HFFc6 (cell line): ENCODE data around the gene NKD2. TPM values are rescaled to one million over a fixed set of nuclear protein-coding genes. Genes with fewer than 3 reads are reported as not detected.

Experiments
- DNase-seq: peaks from one replicate; pipeline ENCODE4 v3.0.0-alpha.2; 2018
- H3K27ac Mint-ChIP-seq: 2 replicates; pipeline ENCODE4 v1.8.0; 2020; ENCODE audit warnings: mild to moderate bottlenecking, mixed read lengths
- H3K27me3 Mint-ChIP-seq: 2 replicates; pipeline ENCODE4 v1.8.0; 2021; ENCODE audit warnings: mild to moderate bottlenecking, moderate library complexity, mixed read lengths; ENCODE audit not compliant: insufficient read depth
- H3K36me3 Mint-ChIP-seq: 2 replicates; pipeline ENCODE4 v1.8.0; 2021; ENCODE audit warnings: low read depth, mixed read lengths
- H3K4me1 Mint-ChIP-seq: 2 replicates; pipeline ENCODE4 v1.8.0; 2020; ENCODE audit warnings: low read depth, mixed read lengths
- H3K4me3 Mint-ChIP-seq: 2 replicates; pipeline ENCODE4 v1.8.0; 2020; ENCODE audit warnings: mild to moderate bottlenecking, moderate library complexity, mixed read lengths
- H3K9me3 Mint-ChIP-seq: 2 replicates; pipeline ENCODE4 v1.8.0; 2020; ENCODE audit warnings: mild to moderate bottlenecking, mixed read lengths
- CTCF ChIP-seq: fragments of 200-600 bp; sonication (generic); IDR thresholded peaks from 2 replicates; pipeline ENCODE4 v1.5.0; 2021; ENCODE audit warnings: antibody characterized with exemption, mild to moderate bottlenecking
- total RNA-seq, 6 experiments: library from RNA; stranded (reverse); fragmentation: NEBNext Ultra II Directional; extraction: Animal tissue kit (Norgen Biotek cat#: 25700); gene quantifications; 2 replicates in 1 of 6; 3 replicates in 5 of 6; pipeline ENCODE4 v1.2.3, GENCODE V29; 2021

NKD2 gene
- total RNA-seq, 6 experiments from 2014 or later: not detected

GRCh38 chr5:1062761-1063568 lies 54.4 kb downstream of the NKD2 start:
- no peaks in the 10 kb centered on the region; the same call in 1 of the 2 replicates for H3K36me3 Mint-ChIP-seq
- no peak for DNase-seq
- TF ChIP-seq CTCF: no peak
- peaks cover 19% of the 10 kb centered on the region for H3K9me3 Mint-ChIP-seq
- no peak overlapping the region for H3K27ac Mint-ChIP-seq
- H3K4me3 Mint-ChIP-seq: no peak overlapping the region
- no peaks in the 10 kb centered on the region for H3K4me1 Mint-ChIP-seq
- H3K27me3 Mint-ChIP-seq: peaks cover 9% of the 10 kb centered on the region

- Mint-ChIP-seq H3K4me1 (no peaks in the 10 kb centered on the region), H3K27ac (no peak overlapping the region), H3K36me3 (no peaks in the 10 kb centered on the region; the same call in 1 of the 2 replicates), H3K9me3 (peaks cover 19% of the 10 kb centered on the region), H3K27me3 (peaks cover 9% of the 10 kb centered on the region), H3K4me3 (no peak overlapping the region)
- no peak for TF ChIP-seq CTCF
- no peak for DNase-seq
These were observed 55.2 kb downstream of the NKD2 start for GRCh38 chr5:1063661-1064382.

GRCh38 chr5:1064383-1065142 lies 56.0 kb downstream of the NKD2 start:
- no peak for DNase-seq
- Mint-ChIP-seq H3K27ac (no peak overlapping the region), H3K4me3 (no peak overlapping the region), H3K36me3 (no peaks in the 10 kb centered on the region; the same call in 1 of the 2 replicates), H3K9me3 (peaks cover 19% of the 10 kb centered on the region), H3K4me1 (no peaks in the 10 kb centered on the region), H3K27me3 (peaks cover 9% of the 10 kb centered on the region)
- TF ChIP-seq CTCF: no peak

- Mint-ChIP-seq H3K36me3 (no peaks in the 10 kb centered on the region; the same call in 1 of the 2 replicates), H3K9me3 (peaks cover 19% of the 10 kb centered on the region), H3K27ac (no peak overlapping the region), H3K4me1 (no peaks in the 10 kb centered on the region), H3K27me3 (peaks cover 9% of the 10 kb centered on the region), H3K4me3 (no peak overlapping the region)
- no peak for DNase-seq
- TF ChIP-seq CTCF: no peak
These were observed 56.6 kb downstream of the NKD2 start for GRCh38 chr5:1065143-1065750.
